Measurements from ENCODE around the gene CPNE9.
A peak's percentile ranks its signal among the peaks of the same experiment; 100 is the strongest.

CPNE9 gene

GRCh38 chr3:9754678-9755077, 51.0 kb downstream of the CPNE9 start:
- ChIA-PET CTCF (no interaction called here), POLR2A (ENCODE audit: low non-redundant PET) (interaction anchor here (0.6 kb wide), 1 partner anchor 167 kb away, joined by 4 read pairs; no protein-coding TSS in a partner anchor)
- peak overlapping the region; percentile 83 for H3K27ac ChIP-seq
- DNase-seq (ENCODE audit: low spot score): no peak
- no peak for TF ChIP-seq CTCF (conservative IDR thresholded peaks at IDR 0.05; ENCODE audit: low read depth)

GRCh38 chr3:9757427-9757826, 53.8 kb downstream of the CPNE9 start:
- no peak for TF ChIP-seq CTCF (conservative IDR thresholded peaks at IDR 0.05; ENCODE audit: low read depth)
- CTCF ChIA-PET: no interaction called here
- DNase-seq (ENCODE audit: low spot score): no peak
- POLR2A ChIA-PET (ENCODE audit: low non-redundant PET): no interaction called here
- H3K27ac ChIP-seq: no peak overlapping the region

- TF ChIP-seq CTCF (conservative IDR thresholded peaks at IDR 0.05; ENCODE audit: low read depth): no peak
- peak overlapping the region; percentile 24; the same call in 1 of the 2 replicates for H3K27ac ChIP-seq
- POLR2A ChIA-PET (ENCODE audit: low non-redundant PET): interaction anchor here (0.6 kb wide), 1 partner anchor 34 kb away, joined by 4 read pairs; no protein-coding TSS in a partner anchor
- CTCF ChIA-PET: no interaction called here
- DNase-seq (ENCODE audit: low spot score): no peak
Measured at GRCh38 chr3:9760779-9761505, 57.3 kb downstream of the CPNE9 start.

GRCh38 chr3:9761919-9762318, 58.3 kb downstream of the CPNE9 start:
- peak overlapping the region; percentile 40 for H3K27ac ChIP-seq
- no peak for DNase-seq (ENCODE audit: low spot score)
- ChIA-PET CTCF (no interaction called here), POLR2A (ENCODE audit: low non-redundant PET) (no interaction called here)
- TF ChIP-seq CTCF (conservative IDR thresholded peaks at IDR 0.05; ENCODE audit: low read depth): no peak

GRCh38 chr3:9762871-9763270, 59.2 kb downstream of the CPNE9 start:
- peak overlapping the region; percentile 40 for H3K27ac ChIP-seq
- TF ChIP-seq CTCF (conservative IDR thresholded peaks at IDR 0.05; ENCODE audit: low read depth): no peak
- ChIA-PET CTCF (no interaction called here), POLR2A (ENCODE audit: low non-redundant PET) (no interaction called here)
- DNase-seq (ENCODE audit: low spot score): no peak

GRCh38 chr3:9765865-9766264, 62.2 kb downstream of the CPNE9 start:
- CTCF ChIA-PET: no interaction called here
- POLR2A ChIA-PET (ENCODE audit: low non-redundant PET): no interaction called here
- DNase-seq (ENCODE audit: low spot score): no peak
- no peak overlapping the region for H3K27ac ChIP-seq
- no peak for TF ChIP-seq CTCF (conservative IDR thresholded peaks at IDR 0.05; ENCODE audit: low read depth)
